ENCODE measurements around the gene NEURL1.

GRCh38 chr10:103571656-103571975 is 78.1 kb downstream of the NEURL1 start:
- no peak for TF ChIP-seq CTCF (IDR thresholded peaks at IDR 0.05)
- no peak for TF ChIP-seq EP300 (IDR thresholded peaks at IDR 0.05)

All from stomach (tissue), 4 donors.